Dermis blood vessel endothelial cell (primary cell): ENCODE measurements around the gene SMARCE1. TPM values are rescaled to one million over a fixed set of nuclear protein-coding genes. Genes with fewer than 3 reads are reported as not detected.
A peak's percentile ranks its signal among the peaks of the same experiment; 100 is the strongest.

ENCODE experiments used
- DNase-seq: peaks from one replicate; pipeline ENCODE4 v3.0.0; 2010
- total RNA-seq: library from RNA; depleted of rRNA; stranded (reverse); fragments of >200 nt; gene quantifications from 2 replicates; pipeline ENCODE4 v1.2.3, GENCODE V29; 2014

SMARCE1 gene
- 91.9 and 102 TPM in 2 replicates for total RNA-seq

DNA sequence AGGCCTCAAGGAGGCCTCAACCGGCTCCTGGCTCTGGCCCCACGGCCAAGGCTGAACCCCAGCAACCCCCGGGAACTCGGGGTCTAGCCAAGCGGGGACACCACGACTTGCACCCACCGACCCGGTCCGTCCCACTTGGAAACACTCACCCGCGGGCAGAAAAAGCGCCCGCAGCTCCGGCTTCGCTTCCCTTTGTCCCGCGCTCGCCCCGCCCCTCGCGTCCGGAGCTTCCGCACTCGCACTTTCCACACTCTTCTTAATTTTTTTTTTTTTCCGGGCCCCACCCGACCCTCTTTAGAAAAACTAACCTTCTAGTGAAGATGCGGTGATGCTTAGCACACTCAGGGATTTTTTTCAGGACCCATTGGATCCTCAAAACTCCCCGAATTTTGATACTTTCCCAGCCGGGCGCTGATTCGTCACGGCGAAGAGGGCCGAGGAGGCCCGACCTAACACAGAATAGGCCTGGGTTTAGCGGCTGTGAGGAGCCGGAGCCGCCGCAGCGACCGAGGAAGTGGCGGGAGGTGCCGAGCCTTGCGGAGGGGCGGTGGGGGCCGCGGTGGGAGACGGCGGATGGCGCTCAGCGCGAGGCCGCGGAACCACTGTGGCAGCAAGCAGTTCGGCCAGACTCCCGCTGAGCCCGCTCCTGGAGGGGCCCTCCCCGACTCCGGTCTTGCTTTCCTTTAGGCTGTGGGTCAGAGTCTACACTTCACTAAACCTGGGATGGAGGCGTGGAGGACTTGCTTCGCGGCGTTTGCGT lies at the start of gene SMARCE1:
SMARCE1 (minus strand) TSS at position 195 of the 760 bp plus-strand sequence. CDS start 2,016 bp downstream, outside the sequence.
- peak; percentile 82 for DNase-seq

GRCh38 chr17:40697297-40697696 lies 49.7 kb upstream of the SMARCE1 start:
- DNase-seq = no peak

DNA sequence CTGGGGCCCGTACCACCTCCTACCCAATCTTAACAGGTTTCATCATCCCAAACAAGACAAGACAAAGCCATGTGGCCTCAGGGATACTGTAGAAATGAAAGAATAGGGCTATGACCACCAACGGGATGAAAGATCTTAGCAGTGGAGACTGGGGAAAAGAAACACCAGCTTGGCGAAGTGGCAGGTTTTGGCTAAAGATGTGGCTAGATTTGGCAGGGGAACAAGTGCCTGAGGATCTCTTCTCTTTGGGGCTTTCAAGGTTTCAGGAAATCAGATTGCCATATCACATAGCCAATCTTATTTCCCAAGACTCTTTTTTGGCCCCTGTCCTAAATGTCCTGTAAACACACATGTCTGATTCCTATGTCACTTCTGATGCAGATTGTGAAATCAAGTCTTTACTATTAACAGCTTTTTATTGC lies 49.0 kb upstream of the SMARCE1 start:
- DNase-seq = no peak

DNA sequence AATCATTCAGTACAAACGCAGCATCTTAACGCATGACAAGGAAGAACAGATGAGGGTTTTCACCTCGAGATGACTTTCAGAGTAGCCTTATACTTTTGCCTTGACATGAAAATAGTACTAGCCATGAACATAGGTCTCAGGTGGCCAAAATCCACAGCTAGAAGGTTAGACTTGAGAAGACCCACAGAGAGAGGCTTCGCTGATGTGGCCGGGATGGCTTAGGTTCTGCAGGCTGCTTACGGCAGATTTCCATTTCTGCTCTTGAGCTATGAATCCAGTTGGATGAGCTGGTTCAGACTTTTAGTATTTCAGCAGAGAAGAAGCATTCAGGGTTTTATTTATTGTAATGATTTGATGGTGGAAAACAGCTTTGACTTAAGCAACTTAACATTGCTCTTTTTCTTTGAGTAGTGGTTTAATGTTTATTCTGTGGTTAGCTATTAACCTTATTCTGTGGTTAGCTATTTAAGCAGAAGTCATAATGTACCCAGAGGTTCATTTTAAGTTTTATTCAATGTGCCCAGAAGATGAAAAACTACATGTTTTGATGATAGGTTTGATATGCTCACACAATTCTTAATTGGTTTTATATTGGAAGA lies 48.4 kb upstream of the SMARCE1 start:
- DNase-seq = no peak

GRCh38 chr17:40694584-40694983 lies 47.0 kb upstream of the SMARCE1 start:
- DNase-seq = no peak

- DNase-seq = no peak
Observed at GRCh38 chr17:40687106-40687505, 39.5 kb upstream of the SMARCE1 start.

DNA sequence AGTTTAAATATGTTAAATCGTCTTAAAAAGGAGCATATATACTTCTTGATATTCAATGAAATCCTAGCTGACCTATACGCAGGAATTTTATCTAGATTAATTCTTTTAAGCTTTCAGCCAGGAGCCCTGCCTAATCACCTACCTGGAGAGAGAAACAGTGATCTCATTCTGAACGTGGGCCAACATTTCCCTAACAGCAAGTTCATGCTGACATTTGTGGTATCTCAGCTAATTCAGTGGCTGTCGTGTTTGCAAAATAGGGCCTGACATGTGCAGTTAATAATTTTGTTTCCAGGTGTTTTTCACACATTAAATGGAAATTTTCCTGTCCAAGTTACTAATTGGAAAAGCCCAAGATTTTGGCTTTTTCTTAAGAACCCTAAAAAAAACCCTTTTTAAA lies 38.6 kb upstream of the SMARCE1 start:
- no peak for DNase-seq

DNA sequence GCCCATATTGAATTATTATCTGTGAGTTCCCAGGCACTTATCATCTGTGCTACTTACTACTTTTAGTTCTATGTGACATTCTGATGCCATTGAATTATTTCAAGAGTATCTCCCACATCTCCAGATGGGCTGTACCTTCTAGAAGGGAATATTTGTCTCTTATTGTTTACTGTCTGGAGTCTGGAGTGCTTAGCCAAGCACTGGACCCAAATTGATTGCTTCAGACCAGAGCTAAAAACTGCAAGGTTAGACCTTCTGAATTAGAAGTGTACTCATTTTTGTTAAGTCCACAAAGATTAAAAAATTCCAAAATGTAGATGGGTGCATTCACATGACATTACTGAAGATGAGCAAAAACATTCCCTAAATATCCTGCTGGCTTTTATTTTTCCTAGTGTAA lies 33.4 kb upstream of the SMARCE1 start:
- no peak for DNase-seq

DNA sequence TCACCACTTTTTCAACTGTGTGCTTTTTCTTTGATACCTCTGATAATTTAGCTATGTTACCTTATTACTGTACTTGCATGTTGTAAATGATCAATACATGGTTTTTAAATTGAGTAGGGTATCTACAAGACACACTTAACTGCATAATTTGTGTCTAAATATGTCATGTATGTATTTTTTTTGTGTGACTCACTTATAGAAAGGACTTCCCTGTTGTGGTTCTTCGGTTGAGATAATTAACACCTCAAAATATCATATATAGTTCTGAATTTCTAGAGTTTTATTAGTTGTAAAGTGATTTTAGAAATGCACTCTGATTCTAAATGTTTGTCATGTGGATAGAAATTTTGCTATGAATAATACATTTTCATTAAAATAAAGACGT lies 31.9 kb upstream of the SMARCE1 start:
- DNase-seq = no peak

- no peak for DNase-seq
Observed at GRCh38 chr17:40678902-40679522, 31.4 kb upstream of the SMARCE1 start.

GRCh38 chr17:40675905-40676304 lies 28.3 kb upstream of the SMARCE1 start:
- DNase-seq = no peak

DNA sequence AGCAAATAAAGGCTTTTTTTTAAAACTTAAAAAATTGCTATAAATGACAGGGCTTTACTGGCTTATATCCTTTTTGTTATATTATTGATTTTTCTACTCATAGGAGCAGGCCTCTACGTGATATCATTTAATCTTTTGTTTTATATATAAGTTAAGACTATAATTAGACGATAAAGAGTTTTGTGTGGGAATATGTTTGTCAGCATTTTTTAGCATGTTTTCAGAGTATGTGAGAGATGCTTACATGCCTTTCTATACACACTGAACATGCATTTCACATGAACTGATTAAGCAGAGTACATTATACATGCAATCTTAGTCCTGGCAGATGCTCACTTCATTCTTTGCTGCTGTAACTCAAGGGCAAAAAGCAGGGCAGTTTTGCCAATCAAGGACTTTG lies 25.0 kb upstream of the SMARCE1 start:
- no peak for DNase-seq

DNA sequence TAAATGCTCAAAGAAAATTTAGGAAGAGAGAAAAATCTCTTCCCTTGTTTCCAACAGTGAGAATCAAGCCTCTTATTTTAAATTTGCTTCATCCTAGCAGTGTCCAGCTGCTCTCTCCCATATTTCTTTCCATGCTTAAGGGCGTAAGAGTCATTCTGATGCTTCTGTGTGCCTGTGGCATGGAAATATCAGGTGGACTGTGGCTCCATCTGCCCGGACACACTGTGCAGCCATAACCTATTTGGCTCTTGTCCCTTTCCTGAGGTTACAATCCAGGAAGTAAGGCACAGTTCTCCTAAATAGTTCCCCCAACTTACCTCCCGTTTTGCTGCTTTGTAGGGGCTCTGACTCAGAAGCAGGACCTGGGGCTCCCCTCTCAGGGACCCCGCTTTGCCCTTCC lies 23.7 kb upstream of the SMARCE1 start:
- no peak for DNase-seq

- DNase-seq = no peak
Observed at GRCh38 chr17:40666331-40666730, 18.7 kb upstream of the SMARCE1 start.

GRCh38 chr17:40664582-40665333 lies 17.1 kb upstream of the SMARCE1 start, which contains the start of gene KRT222:
Gene KRT222 (minus strand): TSS chr17:40665177. CDS start chr17:40665099, 78 bp downstream.
- no peak for DNase-seq

DNA sequence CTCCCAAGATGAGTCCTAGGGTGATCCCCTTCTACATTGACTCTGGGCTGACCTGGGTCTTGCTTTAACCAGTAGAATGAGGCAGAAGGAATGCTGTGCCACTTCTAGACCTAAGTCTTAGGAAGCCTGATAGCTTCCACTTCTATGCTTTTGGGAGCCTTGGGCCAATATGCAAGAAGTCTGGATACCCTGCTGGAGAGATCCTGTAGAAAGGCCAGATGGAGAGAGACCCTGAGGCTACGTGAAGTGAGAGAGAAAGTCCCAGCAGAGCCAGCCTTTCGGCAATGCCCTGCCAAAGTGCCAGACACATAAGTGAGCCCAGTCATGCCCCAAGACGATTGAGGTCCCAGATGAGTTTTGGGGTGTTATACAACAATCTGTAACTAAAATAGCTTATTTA lies 15.6 kb upstream of the SMARCE1 start:
- no peak for DNase-seq

GRCh38 chr17:40659911-40660310 lies 12.3 kb upstream of the SMARCE1 start:
- DNase-seq = no peak

GRCh38 chr17:40658396-40658795 lies 10.8 kb upstream of the SMARCE1 start:
- DNase-seq = no peak

DNA sequence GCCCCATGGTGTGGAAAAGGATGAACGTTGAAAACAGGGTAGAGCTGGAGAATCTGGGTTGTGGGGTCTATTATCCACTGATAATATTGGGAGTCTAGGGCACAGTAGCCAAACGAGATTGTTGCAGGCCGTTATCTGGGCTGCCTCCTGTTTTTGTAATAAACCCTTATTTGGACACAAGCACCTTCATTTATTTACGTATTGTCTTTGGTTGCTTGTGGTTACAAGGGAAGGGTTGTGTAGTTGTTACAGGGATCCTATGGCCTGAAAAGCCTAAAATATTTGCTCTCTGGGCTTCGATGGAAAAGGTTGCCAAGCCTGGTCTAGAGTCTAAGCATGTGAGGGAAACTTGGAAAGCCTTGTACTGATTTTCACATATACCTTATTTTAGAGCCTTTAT lies 4.3 kb upstream of the SMARCE1 start:
- no peak for DNase-seq

GRCh38 chr17:40648384-40648968 lies 858 bp upstream of the SMARCE1 start:
- DNase-seq = peak; percentile 46

GRCh38 chr17:40646791-40647623 lies 611 bp downstream of the SMARCE1 start:
- peak; percentile 68 for DNase-seq

DNA sequence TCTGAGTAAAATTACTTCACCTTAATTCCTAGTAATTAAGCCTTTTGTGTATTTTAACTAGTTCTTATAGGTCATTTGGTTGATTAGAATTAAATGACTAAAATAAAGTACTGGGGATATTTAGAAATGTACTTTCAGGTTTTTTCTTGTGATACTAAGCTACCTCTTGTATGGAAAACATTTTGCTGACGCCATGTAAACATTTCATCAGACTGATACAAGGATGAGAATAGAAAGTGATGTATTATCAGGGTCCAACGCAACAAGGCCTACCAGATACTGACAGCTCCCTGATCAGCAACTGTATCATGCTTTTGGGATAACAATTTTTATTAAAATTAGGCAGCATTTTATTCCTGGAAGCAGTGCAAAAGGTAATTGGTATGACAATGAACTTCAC lies 1.7 kb downstream of the SMARCE1 start:
- DNase-seq = no peak
